NCI-H2227 (cell line): Measurements from ENCODE around the gene SFXN2.
"Not testable (repeated sequence)": the region's sequence is repeated elsewhere in the genome, so short reads cannot be mapped to it uniquely, and the experiment has no call there.

ENCODE experiments used
- DNase-seq: peaks from one replicate; lab custom pipeline; 2025; ENCODE audit not compliant: unreplicated experiment; lab: John Stamatoyannopoulos, UW

SFXN2 gene

GRCh38 chr10:102752266-102752930 is 38.0 kb downstream of the SFXN2 start:
- no peak for DNase-seq

- peak; percentile 27 for DNase-seq
Observed at GRCh38 chr10:102752934-102753664, 38.7 kb downstream of the SFXN2 start.

GRCh38 chr10:102753718-102754117 is 39.3 kb downstream of the SFXN2 start:
- no peak for DNase-seq

- DNase-seq, result no peak
Observed at GRCh38 chr10:102757323-102757722, 42.9 kb downstream of the SFXN2 start.

- no peak for DNase-seq
Observed at GRCh38 chr10:102758240-102758932, 44.0 kb downstream of the SFXN2 start.

- not testable (repeated sequence) for DNase-seq
Observed at GRCh38 chr10:102758933-102759262, 44.5 kb downstream of the SFXN2 start.

GRCh38 chr10:102759497-102760210 is 45.2 kb downstream of the SFXN2 start:
- DNase-seq, result no peak

- no peak for DNase-seq
Observed at GRCh38 chr10:102761981-102762380, 47.5 kb downstream of the SFXN2 start.

GRCh38 chr10:102762401-102763015 is 48.1 kb downstream of the SFXN2 start:
- DNase-seq, result no peak

- DNase-seq, result no peak
Observed at GRCh38 chr10:102763037-102763607, 48.7 kb downstream of the SFXN2 start.

- DNase-seq, result no peak
Observed at GRCh38 chr10:102764470-102765161, 50.2 kb downstream of the SFXN2 start.

GRCh38 chr10:102765336-102765735 is 50.9 kb downstream of the SFXN2 start:
- no peak for DNase-seq

- no peak for DNase-seq
Observed at GRCh38 chr10:102767428-102768160, 53.2 kb downstream of the SFXN2 start.

- no peak for DNase-seq
Observed at GRCh38 chr10:102769375-102770107, 55.1 kb downstream of the SFXN2 start.

GRCh38 chr10:102770108-102770482 is 55.7 kb downstream of the SFXN2 start:
- no peak for DNase-seq

GRCh38 chr10:102770792-102771191 is 56.4 kb downstream of the SFXN2 start:
- DNase-seq, result no peak

GRCh38 chr10:102773320-102773719 is 58.9 kb downstream of the SFXN2 start:
- no peak for DNase-seq

- DNase-seq, result no peak
Observed at GRCh38 chr10:102773986-102774385, 59.5 kb downstream of the SFXN2 start.
